Upper lobe of left lung (tissue), 4 donors: ENCODE data around the gene POFUT1.

Experiments
- CTCF ChIP-seq, 6 experiments: fragments of 450-650 bp in 4 of 6; fragments of 200-600 bp in 2 of 6; sonication (generic) in 2 of 6; IDR thresholded peaks; one replicate each; pipeline ENCODE4 v1.5.1; 2016 to 2019; ENCODE audit warnings: antibody characterized with exemption in 6 of 6
- EP300 ChIP-seq, 4 donors: sonication (generic); formaldehyde crosslinking; IDR thresholded peaks; one replicate each; pipeline ENCODE4 v1.5.1; 2017; ENCODE audit warnings: antibody characterized with exemption in 4 of 4, control low read depth in 2 of 4
- POLR2A ChIP-seq, 4 donors: fragments of 450-650 bp; IDR thresholded peaks; one replicate each; pipeline ENCODE4 v1.5.1; 2016 to 2017; ENCODE audit warnings: antibody characterized with exemption in 4 of 4, mild to moderate bottlenecking in 2 of 4
- POLR2AphosphoS5 ChIP-seq, 2 donors: sonication (generic); formaldehyde crosslinking; IDR thresholded peaks; one replicate each; pipeline ENCODE4 v1.5.1; 2017; ENCODE audit warnings: antibody characterized with exemption in 2 of 2

- TF ChIP-seq EP300 (IDR thresholded peaks at IDR 0.05) (no peak), POLR2A (IDR thresholded peaks at IDR 0.05) (no peak), POLR2AphosphoS5 (IDR thresholded peaks at IDR 0.05) (no peak), CTCF (IDR thresholded peaks at IDR 0.05) (no peak)
Measured at GRCh38 chr20:32215729-32216128, 8.0 kb downstream of the POFUT1 start.
